Measurements from ENCODE around the gene GCNT4. TPM values are rescaled to one million over a fixed set of nuclear protein-coding genes. Genes with fewer than 3 reads are reported as not detected.

The GCNT4 gene
- total and polyA plus RNA-seq, 2 of the 8 experiments (the other 6 are each of a cell fraction or from before 2014, with no cell fraction given), result 1.1 to 14.5 TPM

DNA sequence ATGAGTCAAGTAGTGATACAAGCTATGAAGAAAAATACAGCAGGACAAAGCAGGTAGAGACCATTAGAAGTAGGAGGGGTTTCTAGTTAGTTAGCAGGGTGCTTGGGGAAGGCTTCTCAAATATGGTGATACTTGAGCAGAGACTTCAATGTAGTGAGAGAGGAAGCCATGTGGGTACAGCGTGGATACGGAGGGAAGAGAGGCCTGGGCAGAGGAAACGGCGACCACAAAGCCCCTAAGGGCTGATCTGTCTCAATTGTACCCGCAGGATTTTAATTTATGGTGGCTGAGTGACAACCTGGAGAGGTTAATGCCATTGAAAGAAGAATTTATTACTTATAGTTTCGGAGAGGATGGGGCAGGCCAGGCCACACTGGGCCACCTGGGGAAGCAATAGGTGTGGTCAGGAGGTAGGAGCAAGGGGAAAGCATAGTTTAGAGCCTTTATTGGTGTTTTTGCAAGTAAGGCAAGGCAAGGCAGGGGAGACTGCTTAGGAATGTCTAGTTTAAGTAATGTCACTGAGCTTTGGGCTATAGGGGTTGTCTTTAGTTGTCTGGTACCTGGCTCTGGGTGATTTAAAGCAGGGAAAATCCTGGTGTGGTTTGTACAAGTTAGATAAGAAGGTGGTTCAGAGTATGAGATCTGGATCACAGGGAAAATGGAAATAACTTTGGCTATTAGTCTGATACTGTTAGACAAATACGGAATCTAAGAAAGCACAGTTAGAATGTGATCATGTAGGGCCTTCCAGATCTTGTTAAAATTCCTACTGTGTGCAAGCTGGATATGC is 42.6 kb downstream of the GCNT4 start (continued):
- TF ChIP-seq, protein P1, sequence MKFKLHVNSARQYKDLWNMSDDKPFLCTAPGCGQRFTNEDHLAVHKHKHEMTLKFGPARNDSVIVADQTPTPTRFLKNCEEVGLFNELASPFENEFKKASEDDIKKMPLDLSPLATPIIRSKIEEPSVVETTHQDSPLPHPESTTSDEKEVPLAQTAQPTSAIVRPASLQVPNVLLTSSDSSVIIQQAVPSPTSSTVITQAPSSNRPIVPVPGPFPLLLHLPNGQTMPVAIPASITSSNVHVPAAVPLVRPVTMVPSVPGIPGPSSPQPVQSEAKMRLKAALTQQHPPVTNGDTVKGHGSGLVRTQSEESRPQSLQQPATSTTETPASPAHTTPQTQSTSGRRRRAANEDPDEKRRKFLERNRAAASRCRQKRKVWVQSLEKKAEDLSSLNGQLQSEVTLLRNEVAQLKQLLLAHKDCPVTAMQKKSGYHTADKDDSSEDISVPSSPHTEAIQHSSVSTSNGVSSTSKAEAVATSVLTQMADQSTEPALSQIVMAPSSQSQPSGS (IDR thresholded peaks at IDR 0.05; ENCODE audit: low read length), result no peak
- TF ChIP-seq POU5F1 (IDR thresholded peaks at IDR 0.05; ENCODE audit: low read depth, low read length), result no peak
- TF ChIP-seq SP1 (IDR thresholded peaks at IDR 0.05; ENCODE audit: low read depth, low read length), result no peak
- no peak for TF ChIP-seq GTF2F1 (IDR thresholded peaks at IDR 0.05; ENCODE audit: borderline replicate concordance, low read depth, low read length)
- no peak for TF ChIP-seq KDM1A (IDR thresholded peaks at IDR 0.05; ENCODE audit: borderline replicate concordance, low read length)
